Measurements from ENCODE around the gene ATG7.

Gene ATG7

GRCh38 chr3:11576453-11576852 lies 304.3 kb downstream of the ATG7 start:
- peaks cover 97% of the 10 kb centered on the region for H3K79me2 ChIP-seq (ENCODE audit: insufficient read depth, low read length)
- H4K20me1 ChIP-seq (ENCODE audit: insufficient read depth, low read length), result peaks cover 84% of the 10 kb centered on the region
- no peak overlapping the region for H3K9ac ChIP-seq (ENCODE audit: low read depth, low read length)
- no peaks in the 10 kb centered on the region for H3K4me1 ChIP-seq (ENCODE audit: insufficient read depth, low read length)
- no peak for DNase-seq
- no peak for TF ChIP-seq EZH2 (IDR thresholded peaks at IDR 0.05; ENCODE audit: borderline replicate concordance, low read depth, low read length, severe bottlenecking)
- no peak for TF ChIP-seq CTCF (IDR thresholded peaks at IDR 0.05; ENCODE audit: borderline replicate concordance, extremely low read depth, low read length, poor library complexity, severe bottlenecking)
- no peak overlapping the region for H3K27ac ChIP-seq (ENCODE audit: low read length)
- no peak for ATAC-seq (ENCODE audit: insufficient read depth, low read depth)
- no peaks in the 10 kb centered on the region for H3K27me3 ChIP-seq (ENCODE audit: insufficient read depth, low read length, poor library complexity)
- H3K9me3 ChIP-seq (ENCODE audit: insufficient read depth, low read length, severe bottlenecking), result no peaks in the 10 kb centered on the region
- H3K4me2 ChIP-seq (ENCODE audit: insufficient read depth, low read length), result no peak overlapping the region
- H3K36me3 ChIP-seq (ENCODE audit: insufficient read depth, low read length), result peaks cover 60% of the 10 kb centered on the region
- no peak overlapping the region for H2AFZ ChIP-seq (ENCODE audit: low read depth, low read length)
- no peak overlapping the region for H3K4me3 ChIP-seq (ENCODE audit: low read depth in 1 of 2, low read length in 2 of 2)

- H3K79me2 ChIP-seq (ENCODE audit: insufficient read depth, low read length), result peaks cover 98% of the 10 kb centered on the region
- no peak overlapping the region for H3K27ac ChIP-seq (ENCODE audit: low read length)
- H3K36me3 ChIP-seq (ENCODE audit: insufficient read depth, low read length), result peaks cover 50% of the 10 kb centered on the region
- H3K4me2 ChIP-seq (ENCODE audit: insufficient read depth, low read length), result no peak overlapping the region
- no peak for TF ChIP-seq CTCF (IDR thresholded peaks at IDR 0.05; ENCODE audit: borderline replicate concordance, extremely low read depth, low read length, poor library complexity, severe bottlenecking)
- no peak for TF ChIP-seq EZH2 (IDR thresholded peaks at IDR 0.05; ENCODE audit: borderline replicate concordance, low read depth, low read length, severe bottlenecking)
- no peaks in the 10 kb centered on the region for H3K27me3 ChIP-seq (ENCODE audit: insufficient read depth, low read length, poor library complexity)
- H3K4me3 ChIP-seq (ENCODE audit: low read depth in 1 of 2, low read length in 2 of 2), result no peak overlapping the region
- no peak for DNase-seq
- H3K4me1 ChIP-seq (ENCODE audit: insufficient read depth, low read length), result peaks cover 3% of the 10 kb centered on the region; the same call in 1 of the 2 replicates
- H3K9me3 ChIP-seq (ENCODE audit: insufficient read depth, low read length, severe bottlenecking), result no peaks in the 10 kb centered on the region
- no peak overlapping the region for H2AFZ ChIP-seq (ENCODE audit: low read depth, low read length)
- no peak for ATAC-seq (ENCODE audit: insufficient read depth, low read depth)
- peaks cover 92% of the 10 kb centered on the region for H4K20me1 ChIP-seq (ENCODE audit: insufficient read depth, low read length)
- H3K9ac ChIP-seq (ENCODE audit: low read depth, low read length), result no peak overlapping the region
These were observed 306.0 kb downstream of the ATG7 start for GRCh38 chr3:11578169-11578568.

- DNase-seq, result no peak
- Histone ChIP-seq H3K79me2 (ENCODE audit: insufficient read depth, low read length) (peaks cover 98% of the 10 kb centered on the region), H3K4me2 (ENCODE audit: insufficient read depth, low read length) (no peak overlapping the region), H3K4me3 (ENCODE audit: low read depth in 1 of 2, low read length in 2 of 2) (no peak overlapping the region), H3K36me3 (ENCODE audit: insufficient read depth, low read length) (peaks cover 29% of the 10 kb centered on the region), H3K4me1 (ENCODE audit: insufficient read depth, low read length) (peaks cover 3% of the 10 kb centered on the region; the same call in 1 of the 2 replicates), H3K9me3 (ENCODE audit: insufficient read depth, low read length, severe bottlenecking) (no peaks in the 10 kb centered on the region), H3K27me3 (ENCODE audit: insufficient read depth, low read length, poor library complexity) (no peaks in the 10 kb centered on the region), H3K9ac (ENCODE audit: low read depth, low read length) (no peak overlapping the region), H4K20me1 (ENCODE audit: insufficient read depth, low read length) (peaks cover 89% of the 10 kb centered on the region), H2AFZ (ENCODE audit: low read depth, low read length) (no peak overlapping the region), H3K27ac (ENCODE audit: low read length) (no peak overlapping the region)
- ATAC-seq (ENCODE audit: insufficient read depth, low read depth), result no peak
- no peak for TF ChIP-seq EZH2 (IDR thresholded peaks at IDR 0.05; ENCODE audit: borderline replicate concordance, low read depth, low read length, severe bottlenecking)
- no peak for TF ChIP-seq CTCF (IDR thresholded peaks at IDR 0.05; ENCODE audit: borderline replicate concordance, extremely low read depth, low read length, poor library complexity, severe bottlenecking)
These were observed 308.4 kb downstream of the ATG7 start for GRCh38 chr3:11580645-11581044.
